GM08714 (cell line): ENCODE measurements around the gene FAM9C.
"Not testable (repeated sequence)": the region's sequence is repeated elsewhere in the genome, so short reads cannot be mapped to it uniquely, and the experiment has no call there.

ENCODE experiments used
- H3K4me3 ChIP-seq: fragments of 200-500 bp; sonication (Bioruptor generic); 2 replicates; pipeline ENCODE4 v1.5.1; 2014; ENCODE audit warnings: mild to moderate bottlenecking, low read length, inconsistent platforms
- ZNF274 ChIP-seq: IDR thresholded peaks from 2 replicates; pipeline ENCODE4 v1.6.1; 2012; ENCODE audit warnings: mild to moderate bottlenecking, low read depth, low read length

The FAM9C gene

DNA sequence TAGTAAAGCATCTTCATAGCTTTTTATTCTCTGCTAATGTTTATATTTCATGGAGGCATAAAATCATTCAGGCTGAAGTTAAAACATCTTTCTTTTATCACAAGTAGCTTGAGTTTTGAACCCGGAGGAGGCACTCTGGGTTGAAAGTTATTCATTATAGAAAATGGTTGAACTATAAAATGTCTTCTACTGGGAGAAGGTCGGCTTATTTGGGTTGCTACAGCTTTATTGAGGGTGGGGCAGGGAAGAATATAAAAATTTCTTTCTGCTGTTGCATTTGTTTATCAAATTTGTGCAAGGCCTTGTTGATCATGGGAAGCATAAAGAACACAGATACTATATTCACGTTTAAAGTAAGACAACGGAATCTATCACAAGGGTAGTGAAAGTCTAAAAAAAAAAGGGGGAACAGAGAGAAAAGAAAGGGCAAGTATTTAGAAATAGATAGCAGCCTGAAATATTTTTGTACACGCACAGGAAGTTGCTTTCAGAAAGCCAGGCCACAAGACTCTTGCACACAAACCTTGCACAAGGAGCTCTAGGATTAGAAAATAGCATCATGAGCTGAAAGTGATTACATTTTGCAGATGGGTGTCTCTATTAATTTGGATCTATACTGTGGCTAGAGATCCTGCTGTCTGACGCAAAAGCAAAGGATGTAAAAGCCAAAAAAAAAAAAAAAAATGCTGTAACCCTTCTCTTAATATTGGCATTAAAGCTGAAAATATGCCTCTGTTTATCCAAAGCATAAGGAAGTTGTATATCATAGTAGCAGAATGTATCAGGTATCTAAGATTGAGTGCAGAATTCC lies 37.2 kb upstream of the FAM9C start:
- TF ChIP-seq ZNF274: no peak
- no peak overlapping the region for H3K4me3 ChIP-seq

- H3K4me3 ChIP-seq: no peak overlapping the region
- no peak for TF ChIP-seq ZNF274
Observed at GRCh38 chrX:13080128-13080795, 35.8 kb upstream of the FAM9C start.

DNA sequence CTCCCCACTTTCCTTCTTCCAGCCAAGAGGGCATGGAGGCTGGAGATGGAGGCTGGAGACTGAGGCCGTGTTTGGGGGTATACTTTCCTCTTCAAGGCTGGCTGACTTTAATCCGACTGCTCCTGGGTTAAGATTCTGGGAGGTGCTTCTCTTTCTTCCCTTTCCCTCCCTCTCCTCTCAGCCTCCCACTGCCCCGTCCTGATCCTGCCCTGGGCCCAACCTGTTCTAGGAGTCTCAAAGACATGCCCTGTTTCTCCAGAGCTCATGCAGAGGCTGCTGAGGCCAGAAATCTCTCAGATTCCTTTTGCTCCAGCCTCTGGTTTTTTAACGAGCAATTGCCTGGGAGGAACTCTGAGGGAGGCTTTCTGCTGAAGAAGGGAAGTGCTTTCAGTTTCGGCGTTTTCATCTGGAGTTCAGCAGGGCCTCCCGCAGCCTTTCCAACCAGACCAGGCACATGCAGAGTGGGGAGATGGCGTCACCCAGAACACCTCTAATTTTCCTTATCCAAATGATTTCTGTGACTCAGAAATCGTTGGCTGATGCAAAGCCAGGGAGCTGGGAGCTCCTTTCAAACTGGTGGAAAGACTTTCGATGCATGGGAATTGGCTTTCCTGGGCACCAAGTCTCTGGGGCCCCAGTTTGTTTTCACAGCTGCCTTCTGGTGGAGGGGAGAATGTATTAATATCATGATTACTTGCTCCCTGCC lies 34.5 kb upstream of the FAM9C start:
- TF ChIP-seq ZNF274: no peak
- H3K4me3 ChIP-seq: peak overlapping the region; percentile 2; the same call in 1 of the 2 replicates

DNA sequence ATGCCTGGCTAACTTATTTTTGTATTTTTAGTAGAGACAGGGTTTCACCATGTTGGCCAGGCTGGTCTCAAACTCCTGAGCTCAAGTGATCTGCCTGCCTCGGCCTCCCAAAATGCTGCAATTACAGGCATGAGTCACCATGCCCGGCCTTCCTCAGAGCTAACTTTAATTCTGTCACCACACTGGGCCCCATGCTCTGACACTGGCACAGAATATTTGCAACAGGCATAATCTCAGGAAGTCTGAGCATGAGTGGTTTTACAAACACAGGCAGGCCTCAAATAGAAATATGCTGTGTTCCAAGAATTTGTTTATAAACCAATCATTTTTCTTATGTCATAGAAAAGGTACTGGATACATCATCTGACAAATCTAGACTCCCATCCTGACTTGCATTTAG lies 32.7 kb upstream of the FAM9C start:
- H3K4me3 ChIP-seq: no peak overlapping the region
- TF ChIP-seq ZNF274: no peak

GRCh38 chrX:13076176-13076961 lies 31.9 kb upstream of the FAM9C start:
- TF ChIP-seq ZNF274: no peak
- H3K4me3 ChIP-seq: no peak overlapping the region

- no peak overlapping the region; the same call in 1 of the 2 replicates for H3K4me3 ChIP-seq
- TF ChIP-seq ZNF274: no peak
Observed at GRCh38 chrX:13074297-13075262, 30.2 kb upstream of the FAM9C start.

- H3K4me3 ChIP-seq: no peak overlapping the region
- TF ChIP-seq ZNF274: no peak
Observed at GRCh38 chrX:13069771-13070416, 25.5 kb upstream of the FAM9C start.

- no peak for TF ChIP-seq ZNF274
Observed at GRCh38 chrX:13068651-13069050, 24.2 kb upstream of the FAM9C start.

GRCh38 chrX:13067773-13068172 lies 23.4 kb upstream of the FAM9C start:
- H3K4me3 ChIP-seq: no peak overlapping the region
- TF ChIP-seq ZNF274: no peak

More at GRCh38 chrX:13068651-13069050, 24.2 kb upstream of the FAM9C start:
- no peak overlapping the region for H3K4me3 ChIP-seq

GRCh38 chrX:13066391-13066790 lies 22.0 kb upstream of the FAM9C start:
- H3K4me3 ChIP-seq: no peak overlapping the region
- TF ChIP-seq ZNF274: no peak

DNA sequence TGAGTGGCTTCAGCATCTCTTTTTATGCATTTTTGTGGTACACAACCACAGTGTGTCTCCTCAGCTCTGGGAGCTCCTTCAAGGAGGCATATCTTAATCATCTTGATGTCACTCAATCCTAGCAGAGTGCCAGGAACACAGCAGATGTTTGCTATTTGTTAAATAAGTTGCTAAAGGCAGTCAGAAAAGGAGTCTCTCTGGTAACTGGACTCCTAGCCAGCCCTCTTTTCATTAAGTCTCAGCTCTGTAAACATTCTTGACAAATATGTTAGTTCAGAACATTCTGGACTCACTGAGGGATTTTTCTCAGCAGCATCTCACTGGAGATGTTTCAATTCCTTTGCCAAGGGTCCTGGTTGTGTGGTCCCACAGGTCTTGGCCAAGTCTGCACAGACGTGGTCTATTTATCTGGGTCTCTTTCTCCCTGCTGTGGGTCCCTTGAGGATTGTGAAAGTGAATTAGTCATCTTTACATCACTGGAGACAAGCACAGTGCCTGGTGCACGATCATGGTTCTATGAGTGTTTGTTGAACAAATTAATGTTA lies 20.3 kb upstream of the FAM9C start:
- H3K4me3 ChIP-seq: no peak overlapping the region
- TF ChIP-seq ZNF274: no peak

- H3K4me3 ChIP-seq: not testable (repeated sequence)
Observed at GRCh38 chrX:13063124-13063523, 18.7 kb upstream of the FAM9C start.

- not testable (repeated sequence) for H3K4me3 ChIP-seq
Observed at GRCh38 chrX:13062331-13062730, 17.9 kb upstream of the FAM9C start.

DNA sequence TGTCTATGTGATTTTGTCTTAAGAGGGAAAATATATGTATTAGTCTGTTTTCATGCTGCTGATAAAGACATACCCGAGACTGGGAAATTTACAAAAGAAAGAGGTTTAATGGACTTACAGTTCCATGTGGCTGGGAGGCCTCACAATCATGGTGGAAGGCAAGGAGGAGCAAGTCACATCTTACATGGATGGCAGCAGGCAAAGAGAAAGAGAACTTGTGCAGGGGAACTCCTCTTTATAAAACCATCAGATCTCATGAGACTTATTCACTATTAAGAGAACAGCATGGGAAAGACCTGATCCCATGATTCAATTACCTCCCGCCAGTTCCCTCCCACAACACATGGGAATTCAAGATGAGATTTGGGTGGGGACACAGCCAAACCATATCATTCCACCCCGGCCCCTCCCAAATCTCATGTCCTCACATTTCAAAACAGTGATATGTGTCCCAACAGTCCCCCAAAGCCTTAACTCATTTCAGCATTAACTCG lies 16.8 kb upstream of the FAM9C start:
- H3K4me3 ChIP-seq: not testable (repeated sequence)
